Mesendoderm (in vitro differentiated cells): Measurements from ENCODE around the gene EZH2.

Source experiments
- DNase-seq: peaks from one replicate; pipeline ENCODE4 v3.0.0; 2013
- H2AK5ac ChIP-seq: 2 replicates; pipeline ENCODE4 v1.6.1; 2013; ENCODE audit warnings: low read length, inconsistent platforms
- H2BK120ac ChIP-seq: 2 replicates; pipeline ENCODE4 v1.6.1; 2013; ENCODE audit warnings: low read depth, mild to moderate bottlenecking, low read length, moderate library complexity, mixed read lengths
- H2BK15ac ChIP-seq: replicated peaks from 2 replicates; pipeline ENCODE4 v1.6.1; 2013; ENCODE audit warnings: low read depth, mild to moderate bottlenecking, moderate library complexity
- H2BK5ac ChIP-seq: 2 replicates; pipeline ENCODE4 v1.6.1; 2013; ENCODE audit warnings: low read length, inconsistent platforms
- H3K18ac ChIP-seq: 2 replicates; pipeline ENCODE4 v1.6.1; 2013; ENCODE audit warnings: mild to moderate bottlenecking, low read length, mixed read lengths
- H3K23ac ChIP-seq: one replicate; pipeline ENCODE4 v1.6.1; 2013; ENCODE audit warnings: low read length
- H3K27ac ChIP-seq: 2 replicates; pipeline ENCODE4 v1.5.1; 2013; ENCODE audit warnings: low read depth, mild to moderate bottlenecking, inconsistent platforms, low read length, moderate library complexity
- H3K27me3 ChIP-seq: 2 replicates; pipeline ENCODE4 v1.6.1; 2013; ENCODE audit warnings: low read length, control low read depth, mild to moderate bottlenecking, inconsistent platforms; ENCODE audit not compliant: insufficient read depth, poor library complexity
- H3K36me3 ChIP-seq: 2 replicates; pipeline ENCODE4 v1.6.1; 2013; ENCODE audit warnings: low read length, inconsistent platforms; ENCODE audit not compliant: control insufficient read depth, insufficient read depth
- H3K4ac ChIP-seq: one replicate; pipeline ENCODE4 v1.6.1; 2013; ENCODE audit warnings: low read depth, mild to moderate bottlenecking, low read length, moderate library complexity
- H3K4me1 ChIP-seq: 2 replicates; pipeline ENCODE4 v1.6.1; 2013; ENCODE audit warnings: low read depth, low read length, inconsistent platforms; ENCODE audit not compliant: control insufficient read depth
- H3K4me2 ChIP-seq: 2 replicates; pipeline ENCODE4 v1.6.1; 2013; ENCODE audit warnings: low read length
- H3K4me3 ChIP-seq: 2 replicates; pipeline ENCODE4 v1.5.1; 2013; ENCODE audit warnings: mild to moderate bottlenecking, low read length
- H3K56ac ChIP-seq: one replicate; pipeline ENCODE4 v1.6.1; 2013; ENCODE audit warnings: low read length
- H3K79me1 ChIP-seq: 2 replicates; pipeline ENCODE4 v1.6.1; 2013; ENCODE audit warnings: low read length, inconsistent platforms
- H3K79me2 ChIP-seq: 2 replicates; pipeline ENCODE4 v1.6.1; 2013; ENCODE audit warnings: mild to moderate bottlenecking, low read length; ENCODE audit not compliant: control insufficient read depth, insufficient read depth
- H3K9ac ChIP-seq: 2 replicates; pipeline ENCODE4 v1.6.1; 2013; ENCODE audit warnings: low read length, inconsistent platforms
- H4K5ac ChIP-seq: one replicate; pipeline ENCODE4 v1.6.1; 2013; ENCODE audit warnings: low read length
- H4K8ac ChIP-seq: one replicate; pipeline ENCODE4 v1.6.1; 2013; ENCODE audit warnings: low read depth, mild to moderate bottlenecking, control low read depth, low read length, moderate library complexity
- WGBS: extraction: QIAGEN DNeasy Blood & Tissue Kit; methylation state at CpG from one replicate; pipeline ENCODE4 v1.1.7; 2013; ENCODE audit warnings: low lambda C conversion rate, missing lambda C conversion rate; ENCODE audit not compliant: insufficient coverage; ENCODE audit errors: extremely low coverage; 5-methylcytosine and 5-hydroxymethylcytosine counted together

The EZH2 gene

DNA sequence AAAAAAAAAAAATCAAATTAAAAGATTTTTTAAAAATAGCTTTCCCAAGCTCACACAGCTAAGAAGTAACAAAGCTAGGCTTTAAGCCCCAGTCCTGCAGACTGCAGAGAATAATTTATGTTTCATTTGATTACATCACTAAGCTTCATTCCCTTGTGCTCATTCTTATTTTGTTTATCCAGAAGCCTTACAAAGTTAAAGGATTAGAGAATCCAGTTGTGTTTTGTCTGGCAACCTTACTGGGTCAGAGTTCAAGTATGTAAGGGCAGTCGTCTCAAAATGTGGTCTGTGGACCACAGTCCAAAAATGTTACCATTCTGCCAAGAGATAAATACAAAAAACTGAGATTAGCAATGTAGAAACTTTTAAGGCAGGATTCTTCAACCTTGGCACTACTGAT is 32.1 kb upstream of the EZH2 start:
- H3K4me3 ChIP-seq = no peak overlapping the region
- H3K4ac ChIP-seq = no peak overlapping the region
- H3K18ac ChIP-seq = no peak overlapping the region
- no peak overlapping the region for H3K4me2 ChIP-seq
- H3K56ac ChIP-seq = no peak overlapping the region
- no peak overlapping the region for H2BK15ac ChIP-seq
- H3K27me3 ChIP-seq = no peaks in the 10 kb centered on the region
- H2AK5ac ChIP-seq = no peak overlapping the region
- no peaks in the 10 kb centered on the region for H3K4me1 ChIP-seq
- no peaks in the 10 kb centered on the region for H3K79me1 ChIP-seq
- H2BK120ac ChIP-seq = no peak overlapping the region
- no CpG with 5 or more reads among the region's 1 CpG for whole genome bisulfite sequencing
- no peak overlapping the region for H4K8ac ChIP-seq
- H3K36me3 ChIP-seq = no peaks in the 10 kb centered on the region
- no peak overlapping the region for H3K9ac ChIP-seq
- no peaks in the 10 kb centered on the region for H3K79me2 ChIP-seq
- no peak for DNase-seq
- H2BK5ac ChIP-seq = no peak overlapping the region
- H4K5ac ChIP-seq = no peak overlapping the region
- H3K27ac ChIP-seq = no peak overlapping the region
- H3K23ac ChIP-seq = no peak overlapping the region

DNA sequence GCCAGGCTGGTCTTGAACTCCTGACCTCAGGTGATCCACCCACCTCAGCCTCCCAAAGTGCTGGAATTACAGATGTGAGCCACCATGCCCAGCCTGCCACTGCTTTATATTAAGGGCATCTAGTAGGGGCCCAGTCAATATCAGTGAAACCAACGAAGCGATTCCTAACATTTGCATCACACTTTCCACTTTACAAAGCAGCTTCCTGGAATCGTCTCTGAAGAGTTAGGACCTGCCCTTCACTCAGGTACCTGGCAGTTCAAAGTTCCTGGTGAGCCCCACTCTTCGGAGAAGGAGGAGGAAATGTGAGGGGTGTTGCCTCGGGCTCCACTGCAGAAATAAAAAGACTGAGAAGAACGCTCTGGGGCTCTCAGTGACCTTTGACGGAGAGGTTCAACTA is 31.1 kb upstream of the EZH2 start:
- no peaks in the 10 kb centered on the region for H3K4me1 ChIP-seq
- H3K23ac ChIP-seq = no peak overlapping the region
- H3K18ac ChIP-seq = no peak overlapping the region
- H3K79me2 ChIP-seq = no peaks in the 10 kb centered on the region
- no peak overlapping the region for H3K9ac ChIP-seq
- no peak overlapping the region for H3K4me2 ChIP-seq
- no peak overlapping the region for H3K4ac ChIP-seq
- no peaks in the 10 kb centered on the region for H3K27me3 ChIP-seq
- no peaks in the 10 kb centered on the region for H3K36me3 ChIP-seq
- H2BK120ac ChIP-seq = no peak overlapping the region
- no peak overlapping the region for H2AK5ac ChIP-seq
- H2BK15ac ChIP-seq = no peak overlapping the region
- no peak overlapping the region for H3K27ac ChIP-seq
- H2BK5ac ChIP-seq = no peak overlapping the region
- H3K4me3 ChIP-seq = no peak overlapping the region
- no peak overlapping the region for H4K5ac ChIP-seq
- DNase-seq = no peak
- H3K56ac ChIP-seq = no peak overlapping the region
- WGBS = no CpG with 5 or more reads among the region's 7 CpGs
- no peak overlapping the region for H4K8ac ChIP-seq
- no peaks in the 10 kb centered on the region for H3K79me1 ChIP-seq

DNA sequence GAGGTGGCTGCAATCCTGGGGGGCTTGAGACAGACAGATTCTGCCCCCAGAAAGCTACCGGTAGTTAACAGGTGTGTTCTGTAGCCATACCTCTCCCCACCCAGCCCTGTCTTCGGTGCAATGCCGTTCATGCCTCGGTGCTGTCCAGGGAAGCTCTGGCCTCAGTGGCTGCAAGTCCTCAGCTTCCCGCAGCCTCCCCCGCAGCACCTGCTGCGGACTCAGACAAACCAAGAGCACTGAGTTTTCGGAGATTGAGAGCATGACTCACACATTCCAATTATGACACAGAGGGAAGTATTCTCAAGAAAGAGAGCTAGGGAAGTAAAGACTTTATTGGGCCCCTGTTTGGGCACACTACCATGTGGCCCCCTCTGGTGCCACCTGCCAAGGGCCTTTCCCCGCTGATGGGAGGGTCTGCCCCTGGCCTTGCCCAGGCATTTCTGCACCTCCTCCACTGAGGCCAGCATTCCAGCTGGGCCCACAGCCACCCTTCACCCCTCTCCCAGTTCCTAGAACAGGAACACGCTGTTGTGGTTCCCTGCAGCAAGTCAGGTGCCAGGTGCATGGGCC is 30.2 kb upstream of the EZH2 start:
- DNase-seq = peak; percentile 35
- Histone ChIP-seq H3K4me1 (no peaks in the 10 kb centered on the region), H3K27me3 (no peaks in the 10 kb centered on the region), H4K8ac (no peak overlapping the region), H2BK5ac (no peak overlapping the region), H3K9ac (no peak overlapping the region), H3K4ac (no peak overlapping the region), H2AK5ac (no peak overlapping the region), H3K36me3 (no peaks in the 10 kb centered on the region), H3K79me1 (no peaks in the 10 kb centered on the region), H3K56ac (no peak overlapping the region), H3K23ac (no peak overlapping the region), H2BK15ac (no peak overlapping the region), H3K27ac (no peak overlapping the region), H3K18ac (no peak overlapping the region), H2BK120ac (no peak overlapping the region), H3K79me2 (no peaks in the 10 kb centered on the region), H4K5ac (no peak overlapping the region), H3K4me3 (no peak overlapping the region), H3K4me2 (no peak overlapping the region)
- no CpG with 5 or more reads among the region's 10 CpGs for WGBS

DNA sequence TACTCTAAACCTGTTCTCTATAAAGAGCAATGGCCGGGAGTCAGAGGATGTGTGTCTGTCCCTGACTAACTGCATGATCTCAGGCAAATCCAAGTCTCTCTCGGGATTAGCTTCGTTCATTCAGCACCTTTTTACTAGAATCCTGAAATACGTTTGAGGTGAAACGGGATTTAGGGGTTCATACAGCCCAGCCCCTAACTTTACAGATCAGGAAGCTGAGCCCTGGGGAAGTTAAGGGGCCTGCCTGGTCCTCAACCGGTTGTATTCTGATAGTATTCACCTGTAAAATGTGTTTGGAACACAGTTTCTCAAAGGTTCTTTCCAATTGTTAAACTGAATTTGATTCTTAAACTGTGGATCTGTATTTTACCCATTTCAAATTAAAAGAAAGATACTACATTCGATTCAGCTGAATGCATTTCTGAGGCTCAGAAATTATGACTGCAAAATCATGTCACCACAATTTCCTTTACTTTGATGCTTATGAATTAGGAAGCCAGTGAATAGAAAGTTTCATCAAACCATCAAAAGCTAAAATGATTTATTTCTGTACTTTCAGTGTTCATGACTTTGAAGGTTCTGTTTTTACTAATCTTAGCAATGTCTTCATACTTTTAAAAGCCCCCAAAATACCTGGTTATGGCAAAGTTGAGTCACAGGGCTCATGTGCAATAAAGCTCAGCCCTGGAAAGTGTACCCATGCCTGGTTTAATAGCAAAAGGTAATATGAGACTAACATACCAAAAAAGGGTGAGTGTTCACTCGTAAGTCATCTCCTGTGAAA is 28.9 kb upstream of the EZH2 start:
- no peak overlapping the region for H3K4me2 ChIP-seq
- no peak overlapping the region for H3K9ac ChIP-seq
- DNase-seq = no peak
- no peaks in the 10 kb centered on the region for H3K4me1 ChIP-seq
- no peak overlapping the region for H3K4ac ChIP-seq
- H4K5ac ChIP-seq = no peak overlapping the region
- H3K18ac ChIP-seq = no peak overlapping the region
- H3K27me3 ChIP-seq = no peaks in the 10 kb centered on the region
- no peak overlapping the region for H3K23ac ChIP-seq
- no peaks in the 10 kb centered on the region for H3K36me3 ChIP-seq
- no peak overlapping the region for H4K8ac ChIP-seq
- H2BK5ac ChIP-seq = no peak overlapping the region
- no peak overlapping the region for H2AK5ac ChIP-seq
- no CpG with 5 or more reads among the region's 8 CpGs for WGBS
- H3K79me2 ChIP-seq = no peaks in the 10 kb centered on the region
- H3K4me3 ChIP-seq = no peak overlapping the region
- H3K56ac ChIP-seq = no peak overlapping the region
- no peak overlapping the region for H3K27ac ChIP-seq
- H2BK15ac ChIP-seq = no peak overlapping the region
- H3K79me1 ChIP-seq = no peaks in the 10 kb centered on the region
- H2BK120ac ChIP-seq = no peak overlapping the region

DNA sequence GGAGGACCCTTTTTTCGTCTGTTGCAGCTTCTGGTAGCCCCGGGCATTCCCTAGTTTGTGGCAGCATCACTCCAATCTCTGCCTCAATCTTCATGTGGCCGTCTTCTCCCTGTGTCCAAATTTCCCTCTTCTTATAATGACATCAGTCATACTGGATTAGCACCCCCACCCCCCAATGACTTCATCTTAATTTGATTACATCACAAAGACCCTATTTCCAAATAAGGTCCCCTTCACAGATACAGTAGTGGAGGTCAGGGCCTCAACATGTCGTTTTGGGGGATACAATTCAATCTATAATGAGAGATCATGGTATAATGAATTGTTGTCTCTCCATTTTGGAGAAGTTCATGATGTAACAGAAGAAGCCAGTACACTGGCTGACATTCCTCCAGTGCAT is 28.1 kb upstream of the EZH2 start:
- no peak overlapping the region for H2BK5ac ChIP-seq
- H2BK15ac ChIP-seq = no peak overlapping the region
- no peaks in the 10 kb centered on the region for H3K36me3 ChIP-seq
- no peak overlapping the region for H3K4ac ChIP-seq
- no peak overlapping the region for H3K9ac ChIP-seq
- H4K8ac ChIP-seq = no peak overlapping the region
- H2BK120ac ChIP-seq = no peak overlapping the region
- no peaks in the 10 kb centered on the region for H3K4me1 ChIP-seq
- no peak overlapping the region for H3K4me2 ChIP-seq
- H3K23ac ChIP-seq = no peak overlapping the region
- H2AK5ac ChIP-seq = no peak overlapping the region
- no peak overlapping the region for H4K5ac ChIP-seq
- H3K79me2 ChIP-seq = no peaks in the 10 kb centered on the region
- no peak overlapping the region for H3K4me3 ChIP-seq
- no peaks in the 10 kb centered on the region for H3K79me1 ChIP-seq
- no peak overlapping the region for H3K56ac ChIP-seq
- WGBS = no CpG with 5 or more reads among the region's 4 CpGs
- no peak overlapping the region for H3K27ac ChIP-seq
- no peak for DNase-seq
- H3K27me3 ChIP-seq = no peaks in the 10 kb centered on the region
- H3K18ac ChIP-seq = no peak overlapping the region

DNA sequence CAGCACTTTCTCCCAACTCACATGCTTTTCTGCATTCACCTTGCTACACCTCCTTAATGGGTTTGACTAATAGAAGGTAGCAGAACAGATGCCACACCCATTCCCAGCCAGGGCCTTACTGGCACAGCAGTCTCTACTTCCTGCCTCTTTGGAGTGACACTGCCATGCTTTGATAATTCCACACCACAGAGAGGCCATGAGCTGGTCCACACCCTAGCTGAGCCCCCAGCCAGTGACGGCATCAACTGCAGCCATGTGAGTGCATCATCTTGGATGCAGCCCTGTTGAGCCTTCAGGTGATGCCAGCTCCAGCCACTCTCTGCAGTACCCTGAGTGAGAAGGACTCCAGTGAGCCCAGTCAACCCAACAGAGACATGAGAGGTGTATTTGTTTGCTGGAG is 27.5 kb upstream of the EZH2 start:
- Histone ChIP-seq H3K4ac (no peak overlapping the region), H3K23ac (no peak overlapping the region), H3K4me2 (no peak overlapping the region), H3K56ac (no peak overlapping the region), H3K27me3 (no peaks in the 10 kb centered on the region), H3K18ac (no peak overlapping the region), H3K4me3 (no peak overlapping the region), H4K5ac (no peak overlapping the region), H2BK15ac (no peak overlapping the region), H2AK5ac (no peak overlapping the region), H3K36me3 (no peaks in the 10 kb centered on the region), H3K79me1 (no peaks in the 10 kb centered on the region), H2BK120ac (no peak overlapping the region), H3K79me2 (no peaks in the 10 kb centered on the region), H2BK5ac (no peak overlapping the region), H3K9ac (no peak overlapping the region), H4K8ac (no peak overlapping the region), H3K27ac (no peak overlapping the region), H3K4me1 (no peaks in the 10 kb centered on the region)
- no CpG with 5 or more reads among the region's 1 CpG for WGBS
- DNase-seq = no peak
